Measurements from ENCODE around the gene HSPA1A.

The HSPA1A gene

DNA sequence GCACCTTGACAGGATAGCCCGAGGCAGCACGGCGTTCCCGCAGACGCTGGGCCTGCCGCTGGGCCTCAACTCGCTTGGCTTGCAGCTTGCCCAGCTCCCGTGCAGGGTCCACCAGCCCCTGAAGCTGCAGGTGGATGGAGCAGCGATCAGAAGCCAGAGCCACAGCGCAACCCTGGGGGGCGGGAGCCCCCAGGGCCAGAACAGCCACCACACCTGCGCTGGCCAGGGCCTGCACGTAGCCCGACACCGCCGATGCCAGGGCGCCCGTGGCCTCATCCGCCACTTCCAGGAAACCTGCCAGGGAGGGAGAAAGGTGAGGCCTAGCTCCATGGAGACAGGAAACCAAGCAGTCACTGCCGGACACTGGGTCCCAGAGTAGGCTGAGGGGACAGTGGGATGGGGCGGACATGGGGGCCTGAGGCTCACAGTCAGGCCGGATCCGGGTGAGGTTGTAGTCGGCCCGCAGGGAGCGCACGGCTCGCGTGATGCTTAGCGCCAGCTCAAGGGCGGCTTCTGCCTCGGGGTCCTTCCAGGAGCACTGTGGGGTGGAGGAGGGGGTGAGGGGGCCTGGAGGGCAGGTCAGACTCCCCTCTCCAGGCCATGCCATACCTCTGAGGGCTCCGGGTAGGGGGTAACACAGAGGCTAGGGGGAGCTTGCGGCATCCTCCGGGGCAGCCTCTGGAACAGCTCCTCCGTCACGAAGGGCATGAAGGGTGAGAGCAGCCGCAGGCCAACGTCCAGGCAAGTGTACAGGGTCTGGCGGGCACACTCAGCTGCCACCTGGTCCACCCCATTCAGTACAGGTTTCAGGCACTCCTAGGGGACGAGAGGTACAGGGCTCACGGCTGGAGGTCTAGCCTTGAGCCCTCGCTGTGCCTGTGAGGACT, 36.1 kb upstream of the HSPA1A start:
- no peak for DNase-seq (ENCODE audit: low read depth)
- no peak overlapping the region for H3K4me3 ChIP-seq (ENCODE audit: low read depth, low read length)
- TF ChIP-seq, protein P1, sequence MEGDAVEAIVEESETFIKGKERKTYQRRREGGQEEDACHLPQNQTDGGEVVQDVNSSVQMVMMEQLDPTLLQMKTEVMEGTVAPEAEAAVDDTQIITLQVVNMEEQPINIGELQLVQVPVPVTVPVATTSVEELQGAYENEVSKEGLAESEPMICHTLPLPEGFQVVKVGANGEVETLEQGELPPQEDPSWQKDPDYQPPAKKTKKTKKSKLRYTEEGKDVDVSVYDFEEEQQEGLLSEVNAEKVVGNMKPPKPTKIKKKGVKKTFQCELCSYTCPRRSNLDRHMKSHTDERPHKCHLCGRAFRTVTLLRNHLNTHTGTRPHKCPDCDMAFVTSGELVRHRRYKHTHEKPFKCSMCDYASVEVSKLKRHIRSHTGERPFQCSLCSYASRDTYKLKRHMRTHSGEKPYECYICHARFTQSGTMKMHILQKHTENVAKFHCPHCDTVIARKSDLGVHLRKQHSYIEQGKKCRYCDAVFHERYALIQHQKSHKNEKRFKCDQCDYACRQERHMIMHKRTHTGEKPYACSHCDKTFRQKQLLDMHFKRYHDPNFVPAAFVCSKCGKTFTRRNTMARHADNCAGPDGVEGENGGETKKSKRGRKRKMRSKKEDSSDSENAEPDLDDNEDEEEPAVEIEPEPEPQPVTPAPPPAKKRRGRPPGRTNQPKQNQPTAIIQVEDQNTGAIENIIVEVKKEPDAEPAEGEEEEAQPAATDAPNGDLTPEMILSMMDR (IDR thresholded peaks at IDR 0.05; ENCODE audit: low read depth, low read length) = no peak
- TF ChIP-seq POLR2A (IDR thresholded peaks at IDR 0.05; ENCODE audit: extremely low read depth, insufficient read length) (no peak), MYC (IDR thresholded peaks at IDR 0.05; ENCODE audit: low read depth, low read length) (no peak)
- TF ChIP-seq, protein P2, sequence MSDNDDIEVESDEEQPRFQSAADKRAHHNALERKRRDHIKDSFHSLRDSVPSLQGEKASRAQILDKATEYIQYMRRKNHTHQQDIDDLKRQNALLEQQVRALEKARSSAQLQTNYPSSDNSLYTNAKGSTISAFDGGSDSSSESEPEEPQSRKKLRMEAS (IDR thresholded peaks at IDR 0.05; ENCODE audit: low read depth, low read length) = no peak

DNA sequence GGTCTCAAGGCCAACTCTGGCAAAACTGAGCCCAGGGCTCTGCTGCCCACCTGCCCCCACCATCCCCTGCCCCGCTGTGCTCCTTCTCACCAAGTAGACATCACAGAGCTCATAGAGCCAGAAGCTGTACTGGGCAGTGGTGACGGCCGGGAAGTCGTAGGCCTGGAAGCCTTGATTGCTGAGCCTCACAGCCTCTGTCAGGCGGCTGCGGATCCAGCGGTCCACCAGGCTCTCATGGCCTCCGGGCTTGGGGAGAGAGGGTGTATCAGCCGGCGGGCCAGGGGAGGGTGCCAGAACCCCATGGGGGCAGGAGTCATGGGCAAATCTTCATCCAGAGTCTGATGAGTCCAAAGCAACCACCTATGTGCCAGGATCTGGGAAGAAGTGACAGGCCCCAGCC, 35.4 kb upstream of the HSPA1A start:
- H3K4me3 ChIP-seq (ENCODE audit: low read depth, low read length) = no peak overlapping the region
- DNase-seq (ENCODE audit: low read depth) = no peak
- TF ChIP-seq, protein P2 (IDR thresholded peaks at IDR 0.05; ENCODE audit: low read depth, low read length) = no peak
- TF ChIP-seq MYC (IDR thresholded peaks at IDR 0.05; ENCODE audit: low read depth, low read length) (no peak), POLR2A (IDR thresholded peaks at IDR 0.05; ENCODE audit: extremely low read depth, insufficient read length) (no peak)
- TF ChIP-seq, protein P1 (IDR thresholded peaks at IDR 0.05; ENCODE audit: low read depth, low read length) = no peak

DNA sequence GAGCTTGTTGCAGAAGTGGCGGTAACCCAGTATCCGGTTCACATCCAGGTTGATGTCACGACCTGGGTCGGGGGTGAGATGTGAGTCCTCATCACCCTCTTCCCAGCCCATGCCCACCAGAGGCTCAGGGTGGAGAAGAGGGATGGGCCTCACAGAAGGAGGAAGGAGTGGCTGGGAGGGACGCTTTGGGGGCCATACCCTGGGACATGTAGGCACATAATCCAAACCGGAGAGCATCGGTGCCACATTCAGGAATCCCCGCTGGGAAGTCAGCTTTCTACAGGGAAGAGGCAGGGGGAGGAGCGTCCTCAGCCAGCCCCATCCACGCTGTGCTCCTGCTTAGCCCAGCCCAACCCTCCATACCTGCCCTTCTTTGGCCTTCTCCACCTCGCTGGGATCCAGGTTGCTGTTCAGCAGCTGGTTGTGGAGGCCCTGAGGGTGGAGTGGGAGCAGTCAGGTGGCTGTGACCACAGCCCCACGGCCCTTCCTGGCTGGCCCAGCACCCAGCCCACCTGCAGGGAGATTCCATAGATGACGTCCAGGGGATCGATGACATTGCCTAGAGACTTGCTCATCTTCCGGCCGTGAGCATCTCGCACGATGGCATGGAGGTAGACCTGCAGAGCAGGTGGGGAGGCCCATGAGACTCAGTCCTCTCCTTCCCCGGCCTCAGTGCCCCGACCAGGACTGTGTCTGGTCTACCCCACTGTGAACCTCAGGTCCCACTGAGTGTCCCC, 34.7 kb upstream of the HSPA1A start:
- DNase-seq (ENCODE audit: low read depth) = no peak
- no peak for TF ChIP-seq MYC (IDR thresholded peaks at IDR 0.05; ENCODE audit: low read depth, low read length)
- TF ChIP-seq, protein P1 (IDR thresholded peaks at IDR 0.05; ENCODE audit: low read depth, low read length) = no peak
- TF ChIP-seq POLR2A (IDR thresholded peaks at IDR 0.05; ENCODE audit: extremely low read depth, insufficient read length) = no peak
- TF ChIP-seq, protein P2 (IDR thresholded peaks at IDR 0.05; ENCODE audit: low read depth, low read length) = no peak
- H3K4me3 ChIP-seq (ENCODE audit: low read depth, low read length) = no peak overlapping the region

DNA sequence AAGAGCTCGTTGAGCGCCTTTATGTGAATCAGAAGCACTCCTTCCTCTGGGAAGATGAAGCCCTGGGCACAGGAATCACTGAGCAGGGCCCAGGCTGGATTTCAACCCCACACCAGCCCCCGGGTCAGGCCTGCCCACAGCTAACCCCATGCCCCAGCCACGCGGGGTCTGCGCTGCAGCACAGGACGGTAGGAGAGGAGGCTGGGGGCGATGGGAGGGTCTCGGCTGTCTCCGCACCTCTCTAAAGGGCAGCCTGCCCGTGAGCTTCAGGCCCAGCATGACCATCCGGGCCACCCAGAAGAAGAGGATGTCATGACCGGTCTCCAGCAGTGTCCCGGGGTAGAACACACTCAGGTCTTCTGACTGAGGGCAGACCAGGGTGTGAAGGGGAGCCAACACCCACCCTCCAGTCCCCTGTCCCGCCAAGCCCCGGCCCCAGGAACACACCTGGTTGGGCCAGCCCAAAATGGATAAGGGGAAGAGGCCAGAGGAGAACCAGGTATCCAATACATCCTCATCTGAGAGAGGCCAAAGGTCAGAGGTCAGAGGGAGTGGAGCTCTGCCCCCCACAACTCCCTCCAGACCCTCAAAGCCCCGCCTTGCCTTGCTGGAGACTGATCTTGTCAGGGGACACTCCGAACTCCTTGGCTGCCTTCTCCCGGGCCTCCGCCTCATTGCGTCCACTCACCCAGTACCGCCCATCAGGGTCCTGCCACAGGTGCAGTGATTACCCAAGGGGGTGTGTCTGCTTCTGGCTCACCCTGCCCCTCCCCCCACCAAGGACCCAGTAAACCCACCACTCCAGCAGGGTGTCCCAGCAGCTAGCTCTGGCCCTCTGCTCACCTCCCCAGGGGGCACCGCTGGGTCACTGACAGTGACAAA, 33.9 kb upstream of the HSPA1A start:
- no peak for TF ChIP-seq MYC (IDR thresholded peaks at IDR 0.05; ENCODE audit: low read depth, low read length)
- TF ChIP-seq, protein P2 (IDR thresholded peaks at IDR 0.05; ENCODE audit: low read depth, low read length) = no peak
- TF ChIP-seq POLR2A (IDR thresholded peaks at IDR 0.05; ENCODE audit: extremely low read depth, insufficient read length) = no peak
- TF ChIP-seq, protein P1 (IDR thresholded peaks at IDR 0.05; ENCODE audit: low read depth, low read length) = no peak
- H3K4me3 ChIP-seq (ENCODE audit: low read depth, low read length) = no peak overlapping the region
- DNase-seq (ENCODE audit: low read depth) = no peak

DNA sequence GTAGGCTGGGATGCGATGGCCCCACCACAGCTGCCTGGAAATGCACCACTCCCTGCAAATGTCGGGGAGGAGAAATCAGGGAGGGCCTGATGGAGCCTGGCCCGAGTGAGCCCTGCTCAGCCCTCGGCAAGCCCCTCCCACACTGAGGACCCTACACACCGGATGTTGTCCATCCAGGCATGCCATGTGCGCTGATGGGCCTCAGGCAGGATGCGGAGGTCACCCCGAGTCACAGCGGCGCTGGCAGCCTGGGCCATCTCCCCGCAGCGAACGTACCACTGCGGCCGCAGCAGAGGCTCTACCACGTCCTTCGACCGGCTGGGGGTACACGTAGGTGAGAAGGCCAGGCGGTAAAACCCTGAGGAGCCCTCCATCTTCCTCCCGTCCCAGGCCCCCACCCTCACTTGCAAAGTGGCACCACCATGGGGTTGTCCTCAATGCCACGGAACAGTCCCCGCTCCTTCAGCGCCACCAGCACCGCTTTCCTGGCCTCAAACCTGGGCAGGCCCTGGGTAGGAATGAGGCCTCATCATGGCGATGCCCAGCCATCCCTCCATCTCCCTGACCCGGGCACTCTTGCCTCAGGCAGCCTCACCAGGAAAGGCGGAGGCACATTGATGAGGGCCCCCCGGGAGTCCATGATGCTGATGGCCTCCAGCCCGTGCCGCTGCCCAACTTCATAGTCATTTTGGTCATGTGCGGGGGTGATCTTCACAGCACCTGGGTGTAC, 33.1 kb upstream of the HSPA1A start:
- no peak for TF ChIP-seq MYC (IDR thresholded peaks at IDR 0.05; ENCODE audit: low read depth, low read length)
- TF ChIP-seq, protein P2 (IDR thresholded peaks at IDR 0.05; ENCODE audit: low read depth, low read length) = no peak
- TF ChIP-seq POLR2A (IDR thresholded peaks at IDR 0.05; ENCODE audit: extremely low read depth, insufficient read length) = no peak
- TF ChIP-seq, protein P1 (IDR thresholded peaks at IDR 0.05; ENCODE audit: low read depth, low read length) = no peak
- H3K4me3 ChIP-seq (ENCODE audit: low read depth, low read length) = no peak overlapping the region
- DNase-seq (ENCODE audit: low read depth) = no peak
